ENCODE results near the gene PSMA2. TPM values are rescaled to one million over a fixed set of nuclear protein-coding genes. Genes with fewer than 3 reads are reported as not detected.

PSMA2 gene
- total and polyA plus RNA-seq, 5 experiments from 2014 or later = 39.6 to 265 (median 199) TPM

GRCh38 chr7:42959549-42959948, 27.6 kb upstream of the PSMA2 start:
- Mint-ChIP-seq H3K36me3 (peaks cover 0 to 15% (median 8%) of the 10 kb centered on the region in 3 donors), H3K4me1 (no peaks in the 10 kb centered on the region), H3K4me3 (no peak overlapping the region), H3K27me3 (peaks cover 0 to 12% (median 7%) of the 10 kb centered on the region in 5 donors), H3K9me3 (peaks cover 0 to 24% (median 9%) of the 10 kb centered on the region in 9 donors), H3K27ac (no peak overlapping the region)
- POLR2A ChIA-PET = no interaction called here
- ATAC-seq (no peak), DNase-seq (no peak)

GRCh38 chr7:42956062-42956461, 24.1 kb upstream of the PSMA2 start:
- Mint-ChIP-seq H3K27me3 (peaks cover 0 to 12% (median 6%) of the 10 kb centered on the region in 5 donors), H3K27ac (no peak overlapping the region), H3K4me1 (no peaks in the 10 kb centered on the region), H3K9me3 (peaks cover 0 to 24% (median 9%) of the 10 kb centered on the region in 9 donors), H3K36me3 (peaks cover 0 to 15% (median 8%) of the 10 kb centered on the region in 3 donors), H3K4me3 (no peak overlapping the region)
- ATAC-seq (no peak), DNase-seq (no peak)
- POLR2A ChIA-PET = no interaction called here

- Mint-ChIP-seq H3K4me1 (no peaks in the 10 kb centered on the region), H3K27ac (no peak overlapping the region), H3K36me3 (peaks cover 0 to 15% (median 8%) of the 10 kb centered on the region in 3 donors), H3K27me3 (peaks cover 0 to 5% (median 0%) of the 10 kb centered on the region in 5 donors), H3K4me3 (no peak overlapping the region), H3K9me3 (peaks cover 0 to 24% (median 9%) of the 10 kb centered on the region in 9 donors)
- POLR2A ChIA-PET = no interaction called here
- DNase-seq (no peak), ATAC-seq (no peak)
Observed at GRCh38 chr7:42953994-42954393, 22.0 kb upstream of the PSMA2 start.

DNA sequence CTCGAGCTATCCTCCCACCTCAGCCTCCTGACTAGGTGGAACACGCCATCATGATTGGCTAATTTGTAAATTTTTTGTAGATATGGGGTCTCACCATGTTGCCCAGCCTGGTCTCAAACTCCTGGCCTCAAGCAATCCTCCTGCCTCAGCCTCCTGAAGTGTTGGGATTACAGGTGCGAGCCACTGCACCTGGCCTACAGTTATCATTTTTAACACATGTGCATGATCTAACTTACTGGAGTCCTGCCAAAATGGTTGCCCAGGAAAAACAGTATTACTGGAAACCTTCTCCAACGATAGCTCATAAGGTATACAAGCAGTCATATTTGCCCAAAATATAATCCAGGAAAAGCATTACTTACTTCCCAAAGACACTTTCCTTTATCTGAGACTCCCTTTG, 20.4 kb upstream of the PSMA2 start:
- Mint-ChIP-seq H3K9me3 (peaks cover 0 to 23% (median 9%) of the 10 kb centered on the region in 9 donors), H3K27ac (no peak overlapping the region), H3K36me3 (peaks cover 0 to 15% (median 8%) of the 10 kb centered on the region in 3 donors), H3K4me1 (no peaks in the 10 kb centered on the region), H3K27me3 (peaks cover 0 to 3% (median 0%) of the 10 kb centered on the region in 5 donors), H3K4me3 (no peak overlapping the region)
- no peak for DNase-seq
- POLR2A ChIA-PET = no interaction called here
- ATAC-seq = no peak

DNA sequence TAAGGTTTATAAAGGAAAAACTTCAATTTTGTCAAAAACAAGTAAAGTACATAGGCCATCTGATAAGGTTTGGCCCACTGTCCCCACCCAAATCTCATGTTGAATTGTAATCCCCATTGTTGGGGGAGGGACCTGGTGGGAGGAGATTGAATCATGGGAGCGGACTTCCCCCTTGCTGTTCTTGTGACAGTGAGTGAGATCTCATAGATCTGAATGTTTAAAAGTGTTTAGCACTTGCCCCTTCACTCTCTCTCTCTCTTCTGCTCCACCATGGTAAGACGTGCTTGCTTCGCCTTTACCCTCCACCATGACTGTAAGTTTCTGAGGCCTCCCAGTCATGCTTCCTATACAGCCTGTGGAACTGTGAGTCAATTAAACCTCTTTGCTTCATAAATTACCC, 18.4 kb upstream of the PSMA2 start:
- Mint-ChIP-seq H3K27me3 (peaks cover 0 to 3% (median 0%) of the 10 kb centered on the region in 5 donors), H3K4me1 (peaks cover 0 to 5% (median 0%) of the 10 kb centered on the region in 4 donors), H3K9me3 (peaks cover 0 to 8% (median 4%) of the 10 kb centered on the region in 9 donors), H3K36me3 (peaks cover 0 to 5% (median 4%) of the 10 kb centered on the region in 3 donors), H3K27ac (no peak overlapping the region), H3K4me3 (no peak overlapping the region)
- DNase-seq (no peak), ATAC-seq (no peak)
- POLR2A ChIA-PET = no interaction called here

DNA sequence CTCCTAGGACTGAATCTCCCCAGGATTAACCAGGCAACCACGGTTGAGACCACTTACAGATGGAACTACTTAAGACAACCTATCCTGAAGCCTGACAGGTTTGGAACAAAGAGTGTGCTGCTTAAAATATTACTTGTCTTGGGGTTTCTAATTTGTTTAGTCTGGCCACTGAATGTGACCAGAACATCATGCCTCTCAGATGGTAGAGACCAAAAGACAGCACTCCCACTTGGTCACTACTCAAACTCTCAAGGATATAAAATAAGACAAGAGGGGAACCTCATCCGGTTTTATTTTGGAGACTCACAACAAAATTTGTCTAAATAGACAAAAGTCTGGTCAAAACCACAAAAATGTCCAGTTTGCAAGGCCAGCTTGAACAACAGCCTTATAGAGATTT, 15.5 kb upstream of the PSMA2 start:
- Mint-ChIP-seq H3K36me3 (no peaks in the 10 kb centered on the region), H3K4me1 (peaks cover 0 to 5% (median 0%) of the 10 kb centered on the region in 4 donors), H3K27ac (no peak overlapping the region), H3K9me3 (no peaks in the 10 kb centered on the region), H3K27me3 (peaks cover 0 to 3% (median 0%) of the 10 kb centered on the region in 5 donors), H3K4me3 (no peak overlapping the region)
- ATAC-seq (no peak), DNase-seq (no peak)
- POLR2A ChIA-PET = no interaction called here

- Mint-ChIP-seq H3K36me3 (no peaks in the 10 kb centered on the region), H3K4me1 (peaks cover 0 to 5% (median 0%) of the 10 kb centered on the region in 4 donors), H3K27me3 (peaks cover 0 to 3% (median 0%) of the 10 kb centered on the region in 5 donors), H3K9me3 (no peaks in the 10 kb centered on the region), H3K4me3 (no peak overlapping the region), H3K27ac (no peak overlapping the region)
- DNase-seq (no peak), ATAC-seq (no peak)
- POLR2A ChIA-PET = no interaction called here
Observed at GRCh38 chr7:42946627-42946950, 14.6 kb upstream of the PSMA2 start.

GRCh38 chr7:42945821-42946626, 14.1 kb upstream of the PSMA2 start:
- H3K36me3 Mint-ChIP-seq = no peaks in the 10 kb centered on the region

GRCh38 chr7:42940985-42941847, 9.2 kb upstream of the PSMA2 start:
- H3K27me3 Mint-ChIP-seq = no peaks in the 10 kb centered on the region
- no peaks in the 10 kb centered on the region for H3K9me3 Mint-ChIP-seq
- peak overlapping the region in 2 of 10 donors; percentile 45 to 54 for H3K27ac Mint-ChIP-seq
- ATAC-seq (peak; percentile 73 to 77), DNase-seq (peak; percentile 45 to 84 (median 66))
- POLR2A ChIA-PET = interaction anchor here (0.9 to 1.6 kb wide), 2 partner anchors 9 to 788 kb away, joined by 3 to 4 read pairs; partner anchors contain the start of genes COA1, MRPL32 and PSMA2
- H3K36me3 Mint-ChIP-seq = peaks cover 0 to 35% (median 0%) of the 10 kb centered on the region in 3 donors
- H3K4me3 Mint-ChIP-seq = no peak overlapping the region
- peaks cover 0 to 8% (median 2%) of the 10 kb centered on the region in 4 donors for H3K4me1 Mint-ChIP-seq

More at GRCh38 chr7:42945821-42946626, 14.1 kb upstream of the PSMA2 start:
- DNase-seq = no peak
- Mint-ChIP-seq H3K9me3 (no peaks in the 10 kb centered on the region), H3K27ac (peak overlapping the region in 2 of 10 donors; percentile 12 to 62), H3K27me3 (peaks cover 0 to 3% (median 0%) of the 10 kb centered on the region in 5 donors), H3K4me1 (peaks cover 0 to 5% (median under 1%) of the 10 kb centered on the region in 4 donors), H3K4me3 (peak overlapping the region in 3 of 10 donors; percentile 7 to 13 (median 9))
- no peak for ATAC-seq
- POLR2A ChIA-PET = no interaction called here

DNA sequence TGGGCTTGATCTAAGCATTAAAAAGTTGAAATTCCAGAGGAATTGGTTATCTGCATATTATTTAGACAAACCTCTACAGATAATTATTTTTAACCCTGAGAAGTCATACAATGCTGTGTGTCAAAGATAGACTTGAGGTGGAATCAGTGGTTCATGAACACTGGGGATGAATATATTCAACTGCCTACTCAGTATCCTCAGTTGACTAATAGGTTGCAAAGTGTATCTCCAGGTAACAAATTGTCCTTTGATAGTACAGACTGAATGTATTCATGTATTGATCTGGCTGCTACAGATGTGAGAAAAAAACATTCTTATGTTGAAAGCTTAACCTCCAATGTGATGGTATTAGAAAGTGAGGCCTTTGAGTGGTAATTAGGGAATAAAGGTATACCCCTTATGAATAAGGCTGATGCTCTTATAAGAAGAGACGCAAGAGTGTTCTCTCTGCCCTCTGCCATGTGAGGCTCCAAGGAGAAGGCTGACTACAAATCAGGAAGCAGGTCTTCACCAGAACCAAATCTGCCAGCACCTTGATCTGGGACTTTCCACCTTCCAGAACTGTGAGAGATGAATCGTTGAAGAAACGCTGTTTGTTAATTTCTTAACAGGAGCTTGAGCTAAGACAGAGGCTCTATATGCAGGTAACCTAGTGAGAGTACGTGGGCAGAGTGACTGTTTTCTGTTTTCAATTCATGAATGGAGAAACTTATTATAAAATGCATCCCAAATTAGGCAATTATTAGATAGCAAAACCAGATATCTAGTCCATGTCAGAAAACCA, 7.7 kb upstream of the PSMA2 start:
- peaks cover 2 to 12% (median 8%) of the 10 kb centered on the region in 4 donors for H3K4me1 Mint-ChIP-seq
- DNase-seq = no peak
- H3K27ac Mint-ChIP-seq = peak overlapping the region in 5 of 10 donors; percentile 6 to 30 (median 18)
- H3K36me3 Mint-ChIP-seq = peaks cover 0 to 50% (median 0%) of the 10 kb centered on the region in 3 donors
- POLR2A ChIA-PET = no interaction called here
- H3K9me3 Mint-ChIP-seq = no peaks in the 10 kb centered on the region
- H3K27me3 Mint-ChIP-seq = no peaks in the 10 kb centered on the region
- no peak for ATAC-seq
- no peak overlapping the region for H3K4me3 Mint-ChIP-seq

- Mint-ChIP-seq H3K27ac (peak overlapping the region in 3 of 10 donors; percentile 10 to 50 (median 11)), H3K36me3 (peaks cover 0 to 50% (median 0%) of the 10 kb centered on the region in 3 donors), H3K27me3 (no peaks in the 10 kb centered on the region), H3K4me1 (peaks cover 12 to 44% (median 32%) of the 10 kb centered on the region in 4 donors), H3K9me3 (no peaks in the 10 kb centered on the region), H3K4me3 (no peak overlapping the region)
- POLR2A ChIA-PET = interaction anchor here (1.2 kb wide), 1 partner anchor 47 kb away, joined by 3 read pairs; no protein-coding TSS in a partner anchor
- ATAC-seq (no peak), DNase-seq (no peak)
Observed at GRCh38 chr7:42935861-42936260, 3.9 kb upstream of the PSMA2 start.

- Mint-ChIP-seq H3K27me3 (no peaks in the 10 kb centered on the region), H3K36me3 (peaks cover 0 to 43% (median 0%) of the 10 kb centered on the region in 3 donors), H3K4me3 (peak overlapping the region in 9 of 10 donors; percentile 31 to 100 (median 89)), H3K27ac (peak overlapping the region in 8 of 10 donors; percentile 9 to 97 (median 53)), H3K4me1 (peaks cover 18 to 59% (median 43%) of the 10 kb centered on the region in 4 donors), H3K9me3 (no peaks in the 10 kb centered on the region)
- POLR2A ChIA-PET = interaction anchor here (0.9 to 1.1 kb wide), 2 partner anchors 8 to 22 kb away, joined by 3 read pairs; no protein-coding TSS in a partner anchor
- DNase-seq (no peak), ATAC-seq (no peak)
Observed at GRCh38 chr7:42934291-42934690, 2.3 kb upstream of the PSMA2 start.
